NCI-H2029 treated with DMSO at 0.1 percent for 48 hours (cell line): ENCODE measurements around the gene MICB.
"Not testable (repeated sequence)": the region's sequence is repeated elsewhere in the genome, so short reads cannot be mapped to it uniquely, and the experiment has no call there.

ENCODE experiments used
- DNase-seq: peaks from one replicate; lab custom pipeline; 2025; lab: John Stamatoyannopoulos, UW

The MICB gene

DNA sequence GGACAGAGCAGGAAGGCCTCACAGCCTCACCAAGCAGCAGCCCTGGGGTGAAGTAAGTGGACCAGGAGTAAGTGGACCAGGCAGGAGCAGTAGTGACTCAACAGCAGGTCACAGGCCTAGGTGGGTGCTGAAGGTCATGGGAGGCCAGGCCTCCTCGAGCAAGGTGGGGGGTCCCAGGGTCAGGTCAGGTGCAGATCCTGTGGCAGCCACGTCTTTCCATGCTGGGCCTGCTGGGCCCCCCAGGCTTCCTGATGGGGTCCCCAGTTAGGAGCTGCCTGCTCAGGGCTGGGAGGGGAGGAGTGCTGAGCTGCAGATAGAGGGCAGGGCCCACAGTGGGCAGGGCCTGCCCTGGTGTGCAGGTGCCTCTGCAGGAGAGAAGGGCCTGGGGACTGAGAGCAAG, 11.1 kb downstream of the MICB start:
- not testable (repeated sequence) for DNase-seq

GRCh38 chr6:31510007-31510406, 12.1 kb downstream of the MICB start:
- no peak for DNase-seq

- no peak for DNase-seq
These were observed 15.7 kb downstream of the MICB start for GRCh38 chr6:31513456-31514165.

DNA sequence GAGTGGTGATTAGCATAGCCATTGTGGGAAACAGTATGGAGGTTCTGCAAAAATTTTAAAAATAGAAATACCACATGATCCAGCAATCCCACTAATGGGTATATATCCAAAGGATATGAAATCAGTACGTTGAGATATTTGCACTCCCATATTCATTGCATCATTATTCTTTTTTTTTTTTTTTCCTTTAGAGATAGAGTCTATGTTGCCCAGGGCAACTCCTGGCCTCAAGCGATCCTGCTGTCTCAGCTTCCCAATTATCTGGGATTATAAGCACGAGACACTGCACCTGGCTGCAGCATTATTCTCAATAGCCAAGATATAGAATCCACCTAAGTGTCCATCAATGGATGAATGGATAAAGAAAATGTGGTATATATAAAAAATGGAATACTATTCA, 23.9 kb downstream of the MICB start:
- DNase-seq = no peak

GRCh38 chr6:31525553-31525931, 27.6 kb downstream of the MICB start:
- no peak for DNase-seq

- no peak for DNase-seq
These were observed 28.1 kb downstream of the MICB start for GRCh38 chr6:31525932-31526591.

DNA sequence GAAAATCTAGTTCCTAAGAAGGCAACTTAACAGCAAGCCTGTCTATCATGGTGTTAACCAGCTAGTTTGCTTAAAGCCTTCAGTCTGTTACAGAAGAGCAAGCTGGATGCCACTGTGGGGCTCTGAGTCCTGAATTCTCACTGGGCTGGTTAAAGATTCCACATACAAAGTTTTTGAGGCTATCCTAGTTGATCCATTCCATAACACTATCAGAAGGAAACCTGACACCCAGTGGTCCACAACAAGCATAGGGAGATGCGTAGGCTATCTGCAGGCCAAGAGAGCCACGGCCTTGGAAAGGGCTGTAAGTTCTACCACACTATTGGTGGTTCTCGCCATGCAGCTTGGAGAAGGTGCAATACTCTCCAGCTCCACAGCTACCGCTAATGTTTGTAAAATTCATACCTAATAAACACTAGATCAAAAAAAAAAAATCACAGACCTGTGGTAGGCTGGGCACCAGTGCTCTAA, 30.4 kb downstream of the MICB start:
- no peak for DNase-seq

DNA sequence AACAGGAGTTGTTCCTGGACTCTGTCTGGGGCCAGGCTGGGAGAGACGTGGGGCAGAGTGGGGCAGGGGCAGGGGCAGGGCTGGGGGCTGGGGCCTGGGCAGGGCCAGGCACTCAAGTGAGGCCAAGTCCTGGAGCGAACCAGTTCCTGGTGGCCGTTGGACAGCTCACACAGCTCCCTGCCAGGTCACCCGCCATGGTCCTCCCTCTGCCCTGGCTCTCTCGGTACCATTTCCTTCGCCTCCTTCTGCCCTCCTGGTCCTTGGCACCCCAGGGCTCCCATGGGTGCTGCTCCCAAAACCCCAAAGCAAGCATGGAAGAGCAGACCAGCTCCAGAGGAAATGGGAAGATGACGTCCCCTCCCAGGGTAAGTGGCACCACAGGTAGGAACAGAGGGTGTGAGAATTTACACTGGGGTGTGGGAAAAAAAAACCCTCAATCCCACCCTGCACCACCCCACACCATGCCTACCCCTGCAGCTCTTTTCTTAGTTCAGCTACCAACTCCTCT, 30.9 kb downstream of the MICB start, which contains the start of gene MCCD1:
MCCD1 (plus strand) TSS at position 142 of the 508 bp plus-strand sequence; CDS start at position 195, 53 bp downstream.
- no peak for DNase-seq

DNA sequence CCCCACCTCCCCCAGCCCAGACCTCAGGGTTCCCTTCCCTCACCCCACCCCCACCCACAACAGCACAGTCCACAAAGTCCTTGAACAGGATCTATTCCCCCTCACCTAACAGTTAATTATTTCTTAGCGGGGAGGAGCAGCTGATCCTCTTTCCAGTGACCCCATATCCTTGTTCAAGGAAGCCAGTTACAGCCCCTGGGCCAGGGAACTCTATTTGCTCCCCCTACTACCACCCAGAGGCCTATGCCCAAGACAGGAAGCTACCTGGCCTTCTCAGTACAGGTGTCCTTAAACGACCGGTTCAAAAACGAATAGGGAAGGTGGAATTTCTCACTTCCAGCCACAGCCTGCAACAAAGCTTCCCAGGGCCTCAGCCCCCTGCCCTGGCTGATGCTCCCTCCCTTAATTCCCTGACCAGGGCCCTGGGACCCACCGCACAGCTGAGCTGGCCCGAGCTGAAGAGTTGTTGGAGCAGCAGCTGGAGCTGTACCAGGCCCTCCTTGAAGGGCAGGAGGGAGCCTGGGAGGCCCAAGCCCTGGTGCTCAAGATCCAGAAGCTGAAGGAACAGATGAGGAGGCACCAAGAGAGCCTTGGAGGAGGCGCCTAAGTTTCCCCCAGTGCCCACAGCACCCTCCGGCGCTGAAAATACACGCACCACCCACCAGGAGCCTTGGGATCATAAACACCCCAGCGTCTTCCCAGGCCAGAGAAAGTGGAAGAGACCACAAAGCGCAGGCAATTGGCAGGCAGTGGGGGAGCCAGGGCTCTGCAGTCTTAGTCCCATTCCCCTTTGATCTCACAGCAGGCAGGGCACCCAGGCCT, 31.6 kb downstream of the MICB start:
- DNase-seq = no peak

DNA sequence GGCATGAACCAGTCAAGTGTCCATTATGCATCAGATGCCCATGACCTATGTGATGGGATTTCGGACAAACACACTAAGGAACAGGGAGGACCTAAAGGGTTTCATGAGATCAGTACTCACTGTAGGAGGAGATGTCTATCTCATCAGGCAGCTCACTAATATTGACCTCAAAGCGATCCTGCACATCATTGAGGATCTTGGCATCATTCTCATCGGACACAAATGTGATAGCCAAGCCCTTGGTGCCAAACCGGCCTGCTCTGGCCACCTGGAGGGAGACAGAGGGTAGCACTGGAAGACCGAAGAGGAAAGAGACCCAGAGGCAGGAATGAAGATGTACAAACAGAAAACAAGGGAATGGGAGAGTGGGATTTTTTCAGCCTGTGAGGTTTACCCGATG, 32.7 kb downstream of the MICB start:
- no peak for DNase-seq

GRCh38 chr6:31531162-31531561, 33.2 kb downstream of the MICB start:
- no peak for DNase-seq

DNA sequence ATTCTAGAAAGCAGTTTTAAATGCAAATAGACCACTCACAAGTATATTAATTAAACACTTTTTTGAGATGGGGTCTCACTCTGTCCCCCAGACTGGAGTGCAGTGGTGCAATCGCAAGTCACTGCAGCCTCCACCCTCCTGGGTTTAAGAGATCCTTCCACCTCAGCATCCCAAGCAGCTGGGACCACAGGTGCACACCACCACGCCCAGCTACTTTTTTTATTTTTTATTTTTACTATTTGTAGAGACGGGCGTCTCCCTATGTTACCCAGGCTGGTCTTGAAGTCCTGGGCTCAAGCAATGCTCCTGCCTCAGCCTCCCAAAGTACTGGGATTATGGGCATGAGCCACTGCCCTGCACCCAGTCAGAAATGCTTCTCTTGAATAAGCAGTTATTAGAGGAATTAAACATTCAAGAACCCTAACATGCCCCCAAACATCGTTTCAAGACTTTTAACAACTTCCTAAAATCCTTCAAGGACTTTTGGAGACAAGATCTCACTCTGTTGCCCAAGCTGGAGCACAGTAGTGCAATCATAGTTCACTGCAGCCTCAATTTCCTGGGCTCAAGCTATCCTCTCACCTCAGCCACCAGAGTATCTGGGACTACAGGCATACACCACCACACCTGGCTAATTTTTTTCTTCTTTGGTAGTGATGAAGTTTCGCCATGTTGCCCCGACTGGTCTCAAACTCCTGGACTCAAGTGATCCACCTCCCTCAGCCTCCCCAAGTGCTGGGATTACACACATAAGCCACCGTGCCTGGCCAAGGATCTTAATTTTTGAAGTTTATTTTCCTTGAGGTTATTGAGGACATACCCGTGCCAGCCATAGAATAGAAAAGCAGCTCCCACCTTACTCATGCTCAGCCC, 34.1 kb downstream of the MICB start:
- no peak for DNase-seq

- DNase-seq = no peak
These were observed 34.9 kb downstream of the MICB start for GRCh38 chr6:31532644-31533454.

DNA sequence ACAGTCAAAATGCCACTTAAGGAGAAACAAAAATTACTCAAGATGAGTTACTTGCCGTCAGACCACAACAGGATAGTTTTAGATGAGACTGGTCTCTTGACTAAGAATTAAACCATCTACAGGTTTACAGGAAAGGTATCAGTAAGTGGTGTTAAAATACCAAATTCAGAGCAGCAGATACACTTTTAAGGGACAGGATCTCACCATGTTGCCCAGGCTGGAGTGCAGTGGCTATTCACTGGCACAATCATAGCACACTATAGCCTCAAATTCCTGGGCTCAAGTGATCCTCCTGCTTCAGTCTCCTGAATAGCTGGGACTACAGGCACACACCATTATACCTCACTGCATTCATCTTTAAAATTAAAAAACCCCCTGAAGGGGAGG, 35.5 kb downstream of the MICB start:
- DNase-seq = no peak

GRCh38 chr6:31534011-31534410, 36.1 kb downstream of the MICB start:
- DNase-seq = no peak

- no peak for DNase-seq
These were observed 36.6 kb downstream of the MICB start for GRCh38 chr6:31534521-31535040.

- DNase-seq = no peak
These were observed 37.8 kb downstream of the MICB start for GRCh38 chr6:31535538-31536324.

DNA sequence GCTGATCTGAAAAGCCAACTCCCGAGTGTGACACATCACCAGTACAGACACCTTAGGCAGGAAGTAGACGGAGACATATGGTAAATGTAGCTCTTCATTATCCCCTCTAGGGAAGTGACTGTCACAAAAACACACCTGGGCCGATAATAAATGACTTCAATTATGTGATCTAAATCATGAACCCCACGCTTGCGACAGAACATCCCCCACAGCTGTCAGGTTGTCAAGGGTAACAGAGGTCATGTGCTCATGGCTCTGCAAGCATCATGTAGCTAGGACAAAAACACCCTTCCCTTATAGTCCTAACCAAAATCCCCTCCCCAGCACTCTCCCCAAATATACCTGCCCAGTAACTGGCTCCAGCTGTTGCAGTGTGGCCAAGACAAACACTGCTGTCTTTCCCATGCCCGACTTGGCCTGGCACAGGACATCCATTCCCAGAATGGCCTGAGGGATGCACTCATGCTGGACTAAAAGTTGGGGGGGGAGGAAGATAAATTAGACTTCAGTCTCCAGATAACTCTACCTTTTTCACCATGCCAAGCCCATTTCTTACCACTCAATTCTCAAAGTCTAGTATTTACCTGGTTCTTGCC, 41.0 kb downstream of the MICB start:
- DNase-seq = no peak

- no peak for DNase-seq
These were observed 42.7 kb downstream of the MICB start for GRCh38 chr6:31540640-31541039.
